WTC11 (cell line): ENCODE data around the gene TBC1D22A. TPM values are rescaled to one million over a fixed set of nuclear protein-coding genes. Genes with fewer than 3 reads are reported as not detected.

Experiments
- ATAC-seq: fragments of 200-7000 bp; cut with Tn5 transposase; 2 replicates; pipeline ENCODE4 v1.10.0; 2021; ENCODE audit warnings: mild to moderate bottlenecking, moderate library complexity
- CTCF ChIA-PET: fragments of 300-600 bp; sonication (Branson Sonifier 250); formaldehyde crosslinking; loops from one replicate; lab custom pipeline; 2021; ENCODE audit warnings: antibody characterized with exemption; lab: Charles Lee
- POLR2A ChIA-PET: fragments of 350-600 bp; sonication (Branson Sonifier 250); formaldehyde crosslinking; loops from one replicate; lab custom pipeline; 2021; ENCODE audit warnings: antibody characterized with exemption; lab: Charles Lee
- DNase-seq: peaks from one replicate; pipeline ENCODE4 v3.0.0; 2021; ENCODE audit warnings: low spot score
- H3K27ac Mint-ChIP-seq: 2 replicates; pipeline ENCODE4 v1.8.0; 2021; ENCODE audit warnings: mixed read lengths
- H3K27me3 Mint-ChIP-seq: 2 replicates; pipeline ENCODE4 v1.8.0; 2021; ENCODE audit warnings: low read depth, mild to moderate bottlenecking, moderate library complexity, mixed read lengths
- H3K36me3 Mint-ChIP-seq: 2 replicates; pipeline ENCODE4 v1.8.0; 2021; ENCODE audit warnings: mixed read lengths
- H3K4me1 Mint-ChIP-seq: 2 replicates; pipeline ENCODE4 v1.8.0; 2022; ENCODE audit warnings: mixed read lengths
- H3K4me3 Mint-ChIP-seq: 2 replicates; pipeline ENCODE4 v1.8.0; 2021; ENCODE audit warnings: mild to moderate bottlenecking, moderate library complexity, mixed read lengths
- H3K9me3 Mint-ChIP-seq: 2 replicates; pipeline ENCODE4 v1.8.0; 2021; ENCODE audit warnings: mixed read lengths
- AR ChIP-seq: fragments of 250-450 bp; sonication (Bioruptor Pico); IDR thresholded peaks from 2 replicates; pipeline ENCODE4 v1.9.0; 2021; ENCODE audit warnings: mild to moderate bottlenecking
- ATF6 ChIP-seq: sonication (generic); formaldehyde crosslinking; IDR thresholded peaks from 2 replicates; pipeline ENCODE4 v1.8.1; 2023; ENCODE audit warnings: mild to moderate bottlenecking, missing genetic modification reagents
- CBFB ChIP-seq: sonication (generic); formaldehyde crosslinking; IDR thresholded peaks from 2 replicates; pipeline ENCODE4 v1.8.1; 2022; ENCODE audit warnings: mild to moderate bottlenecking, low read depth, missing genetic modification reagents
- CDX4 ChIP-seq: fragments of 250-450 bp; sonication (Bioruptor Pico); IDR thresholded peaks from 2 replicates; pipeline ENCODE4 v1.9.0; 2021; ENCODE audit warnings: moderate library complexity, mild to moderate bottlenecking, inconsistent platforms, borderline replicate concordance
- CREB1 ChIP-seq: sonication (generic); formaldehyde crosslinking; IDR thresholded peaks from 2 replicates; pipeline ENCODE4 v1.8.0; 2023; ENCODE audit warnings: mild to moderate bottlenecking, missing genetic modification reagents
- CTCF ChIP-seq: fragments of 200-600 bp; IDR thresholded peaks from 2 replicates; pipeline ENCODE4 v1.8.0; 2022; ENCODE audit warnings: antibody characterized with exemption
- E2F5 ChIP-seq: sonication (generic); formaldehyde crosslinking; IDR thresholded peaks from 2 replicates; pipeline ENCODE4 v1.8.1; 2022; ENCODE audit warnings: mild to moderate bottlenecking, moderate library complexity, missing genetic modification reagents
- EMX1 ChIP-seq: fragments of 250-450 bp; sonication (Bioruptor Pico); IDR thresholded peaks from 2 replicates; pipeline ENCODE4 v1.8.0; 2021; ENCODE audit warnings: mild to moderate bottlenecking
- ERG ChIP-seq: fragments of 250-450 bp; sonication (Bioruptor Pico); IDR thresholded peaks from 2 replicates; pipeline ENCODE4 v1.8.0; 2021; ENCODE audit warnings: mild to moderate bottlenecking
- FOXK1 ChIP-seq: sonication (generic); formaldehyde crosslinking; IDR thresholded peaks from 2 replicates; pipeline ENCODE4 v1.8.0; 2022; ENCODE audit warnings: mild to moderate bottlenecking, moderate library complexity, missing genetic modification reagents
- HMGA2 ChIP-seq: fragments of 250-450 bp; sonication (Bioruptor Pico); IDR thresholded peaks from 2 replicates; pipeline ENCODE4 v1.4.0; 2021; ENCODE audit warnings: mild to moderate bottlenecking, moderate library complexity
- IRF1 ChIP-seq: sonication (generic); formaldehyde crosslinking; IDR thresholded peaks from 2 replicates; pipeline ENCODE4 v1.8.0; 2023; ENCODE audit warnings: missing genetic modification reagents
- JUN ChIP-seq: sonication (generic); formaldehyde crosslinking; IDR thresholded peaks from 2 replicates; pipeline ENCODE4 v1.8.0; 2023; ENCODE audit warnings: mild to moderate bottlenecking, missing genetic modification reagents
- KAT7 ChIP-seq: sonication (generic); formaldehyde crosslinking; IDR thresholded peaks from 2 replicates; pipeline ENCODE4 v1.8.1; 2023; ENCODE audit warnings: missing genetic modification reagents, mild to moderate bottlenecking, borderline replicate concordance
- MXD4 ChIP-seq: fragments of 250-450 bp; sonication (Bioruptor Pico); IDR thresholded peaks from 2 replicates; pipeline ENCODE4 v1.8.0; 2021; ENCODE audit warnings: mild to moderate bottlenecking, moderate library complexity, borderline replicate concordance
- NR2C2 ChIP-seq: sonication (generic); formaldehyde crosslinking; IDR thresholded peaks from 2 replicates; pipeline ENCODE4 v1.8.0; 2022; ENCODE audit warnings: mild to moderate bottlenecking, missing genetic modification reagents
- PRRX2 ChIP-seq: fragments of 250-450 bp; sonication (Bioruptor Pico); IDR thresholded peaks from 2 replicates; pipeline ENCODE4 v1.8.0; 2021; ENCODE audit warnings: mild to moderate bottlenecking
- USF1 ChIP-seq: sonication (generic); formaldehyde crosslinking; IDR thresholded peaks from 2 replicates; pipeline ENCODE4 v1.8.0; 2022; ENCODE audit warnings: mild to moderate bottlenecking, missing genetic modification reagents
- ZMAT4 ChIP-seq: fragments of 250-450 bp; sonication (Bioruptor Pico); IDR thresholded peaks from 2 replicates; pipeline ENCODE4 v1.9.0; 2021; ENCODE audit warnings: mild to moderate bottlenecking
- ZNF425 ChIP-seq: fragments of 250-450 bp; sonication (Bioruptor Pico); conservative IDR thresholded peaks from 2 replicates; pipeline ENCODE4 v1.9.0; 2021; ENCODE audit warnings: mild to moderate bottlenecking
- total RNA-seq: library from RNA; stranded (reverse); gene quantifications from 3 replicates; pipeline ENCODE4 v1.2.3, GENCODE V29; 2021

Gene TBC1D22A
- total RNA-seq, 1 experiment from 2014 or later = 18.1 TPM

- peaks cover 11% of the 10 kb centered on the region; the same call in 1 of the 2 replicates for H3K27me3 Mint-ChIP-seq
- peaks cover 5% of the 10 kb centered on the region; the same call in 1 of the 2 replicates for H3K9me3 Mint-ChIP-seq
- ChIA-PET CTCF (interaction anchor here (0.5 kb wide), 1 partner anchor 54 kb away, joined by 3 read pairs; no protein-coding TSS in a partner anchor), POLR2A (no interaction called here)
- no peaks in the 10 kb centered on the region for H3K36me3 Mint-ChIP-seq
- DNase-seq = no peak
- no peak for TF ChIP-seq NR2C2 (CRISPR knock-in tag)
- TF ChIP-seq KAT7 (CRISPR knock-in tag) = no peak
- TF ChIP-seq E2F5 = no peak
- no peak for TF ChIP-seq CTCF
- TF ChIP-seq CREB1 (CRISPR knock-in tag) = no peak
- no peak for TF ChIP-seq CBFB (CRISPR knock-in tag)
- TF ChIP-seq FOXK1 (CRISPR knock-in tag) = no peak
- no peak for TF ChIP-seq PRRX2 (CRISPR knock-in tag)
- no peak for TF ChIP-seq IRF1 (CRISPR knock-in tag)
- TF ChIP-seq JUN (CRISPR knock-in tag) = no peak
- H3K4me1 Mint-ChIP-seq = no peaks in the 10 kb centered on the region
- ATAC-seq = no peak
- H3K27ac Mint-ChIP-seq = no peak overlapping the region
- H3K4me3 Mint-ChIP-seq = no peak overlapping the region
Observed at GRCh38 chr22:46746620-46747019, 15.8 kb upstream of the TBC1D22A start.

GRCh38 chr22:46747646-46748045, 14.8 kb upstream of the TBC1D22A start:
- H3K9me3 Mint-ChIP-seq = peaks cover 5% of the 10 kb centered on the region; the same call in 1 of the 2 replicates
- ChIA-PET POLR2A (no interaction called here), CTCF (interaction anchor here (1.6 kb wide), 1 partner anchor 11 kb away, joined by 4 read pairs; no protein-coding TSS in a partner anchor)
- H3K4me3 Mint-ChIP-seq = no peak overlapping the region
- no peak for ATAC-seq
- H3K27ac Mint-ChIP-seq = no peak overlapping the region
- no peak for DNase-seq
- H3K36me3 Mint-ChIP-seq = no peaks in the 10 kb centered on the region
- H3K4me1 Mint-ChIP-seq = no peaks in the 10 kb centered on the region
- H3K27me3 Mint-ChIP-seq = peaks cover 11% of the 10 kb centered on the region; the same call in 1 of the 2 replicates
- TF ChIP-seq CDX4 (CRISPR knock-in tag) (no peak), ERG (CRISPR knock-in tag) (no peak), USF1 (no peak), ZMAT4 (CRISPR knock-in tag) (no peak), MXD4 (CRISPR knock-in tag) (no peak), AR (no peak), FOXK1 (CRISPR knock-in tag) (no peak), HMGA2 (CRISPR knock-in tag) (no peak), ATF6 (CRISPR knock-in tag) (no peak), EMX1 (CRISPR knock-in tag) (no peak), ZNF425 (no peak)
